IMR-90 (cell line): ENCODE results near the gene CERS6. TPM values are rescaled to one million over a fixed set of nuclear protein-coding genes. Genes with fewer than 3 reads are reported as not detected.

Experiments used
- ATAC-seq: fragments of 200-7000 bp; cut with Tn5 transposase; 2 replicates; pipeline ENCODE4 v1.9.1; 2020; ENCODE audit warnings: low read depth, mild to moderate bottlenecking, moderate library complexity
- BruUV-seq: library from RNA; stranded (reverse); fragments of 400-500 nt; replicated peaks from 2 replicates; lab custom pipeline; 2021; lab: Mats Ljungman, UMichigan
- CTCF ChIA-PET: fragments of 300-600 bp; formaldehyde crosslinking; extraction: SDS; loops from one replicate; lab custom pipeline; 2021; ENCODE audit warnings: antibody characterized with exemption; lab: Yijun Ruan, JAX
- POLR2A ChIA-PET: fragments of 300-600 bp; sonication (Branson Sonifier 250); formaldehyde crosslinking; loops from one replicate; lab custom pipeline; 2022; ENCODE audit warnings: antibody characterized with exemption; ENCODE audit not compliant: unreplicated experiment; lab: Charles Lee
- DNase-seq: peaks from one replicate; pipeline ENCODE4 v3.0.0; 2013
- H2AFZ ChIP-seq: replicated peaks from 2 replicates; pipeline ENCODE3; 2013; ENCODE audit warnings: low read length, mild to moderate bottlenecking; ENCODE audit not compliant: poor library complexity
- H2AK5ac ChIP-seq: 2 replicates; pipeline ENCODE4 v1.6.1; 2013; ENCODE audit warnings: low read depth, low read length, inconsistent platforms
- H2AK9ac ChIP-seq: replicated peaks from 2 replicates; pipeline ENCODE3; 2013; ENCODE audit warnings: mild to moderate bottlenecking, low read depth, low read length, moderate library complexity; ENCODE audit not compliant: poor library complexity
- H2BK120ac ChIP-seq: 2 replicates; pipeline ENCODE4 v1.6.1; 2013; ENCODE audit warnings: low read depth, low read length, inconsistent platforms
- H2BK15ac ChIP-seq: 3 replicates; pipeline ENCODE4 v1.6.1; 2013; ENCODE audit warnings: low read depth, low read length, inconsistent platforms
- H2BK20ac ChIP-seq: 2 replicates; pipeline ENCODE4 v1.6.1; 2013; ENCODE audit warnings: low read depth, mild to moderate bottlenecking, inconsistent platforms, low read length, moderate library complexity
- H2BK5ac ChIP-seq: 2 replicates; pipeline ENCODE4 v1.6.1; 2013; ENCODE audit warnings: mild to moderate bottlenecking, low read depth, low read length, inconsistent platforms; ENCODE audit not compliant: poor library complexity, severe bottlenecking
- H3K14ac ChIP-seq: replicated peaks from 2 replicates; pipeline ENCODE4 v1.6.1; 2013; ENCODE audit warnings: low read depth, low read length, inconsistent platforms
- H3K18ac ChIP-seq: 2 replicates; pipeline ENCODE4 v1.6.1; 2013; ENCODE audit warnings: low read depth, low read length, control low read depth
- H3K23ac ChIP-seq: 2 replicates; pipeline ENCODE4 v1.6.1; 2013; ENCODE audit warnings: low read depth, low read length, inconsistent platforms
- H3K27ac ChIP-seq: 2 replicates; pipeline ENCODE4 v1.5.1; 2013; ENCODE audit warnings: mild to moderate bottlenecking, control low read depth, low read length; ENCODE audit not compliant: insufficient read depth
- H3K27me3 ChIP-seq: 2 replicates; pipeline ENCODE4 v1.6.1; 2013; ENCODE audit warnings: low read length; ENCODE audit not compliant: control insufficient read depth, insufficient read depth
- H3K36me3 ChIP-seq: 2 replicates; pipeline ENCODE4 v1.6.1; 2013; ENCODE audit warnings: low read length, mixed read lengths; ENCODE audit not compliant: control insufficient read depth, insufficient read depth
- H3K4ac ChIP-seq: 2 replicates; pipeline ENCODE4 v1.6.1; 2013; ENCODE audit warnings: low read depth, low read length, inconsistent platforms
- H3K4me1 ChIP-seq: 2 replicates; pipeline ENCODE4 v1.6.1; 2013; ENCODE audit warnings: low read length, mixed read lengths; ENCODE audit not compliant: control insufficient read depth, insufficient read depth
- H3K4me2 ChIP-seq: 2 replicates; pipeline ENCODE4 v1.6.1; 2013; ENCODE audit warnings: low read depth, mild to moderate bottlenecking, control low read depth, low read length, moderate library complexity
- H3K4me3 ChIP-seq: 2 replicates; pipeline ENCODE4 v1.5.1; 2013; ENCODE audit warnings: low read depth, mild to moderate bottlenecking, control low read depth, low read length, moderate library complexity; ENCODE audit not compliant: insufficient read depth
- H3K56ac ChIP-seq: 2 replicates; pipeline ENCODE4 v1.6.1; 2013; ENCODE audit warnings: low read length, inconsistent platforms; ENCODE audit not compliant: insufficient read depth; ENCODE audit errors: extremely low read depth
- H3K79me1 ChIP-seq, 2 experiments: 2 replicates each; pipeline ENCODE4 v1.6.1; 2013; ENCODE audit warnings: low read length in 2 of 2, inconsistent platforms in 1 of 2, low read depth in 1 of 2
- H3K9ac ChIP-seq: 2 replicates; pipeline ENCODE4 v1.6.1; 2013; ENCODE audit warnings: low read depth, low read length, control low read depth
- H3K9me1 ChIP-seq: 2 replicates; pipeline ENCODE4 v1.6.1; 2013; ENCODE audit warnings: low read length, inconsistent platforms; ENCODE audit not compliant: insufficient read depth
- H3K9me3 ChIP-seq: 2 replicates; pipeline ENCODE4 v1.6.1; 2013; ENCODE audit warnings: low read length; ENCODE audit not compliant: control insufficient read depth, insufficient read depth
- H4K20me1 ChIP-seq: 2 replicates; pipeline ENCODE4 v1.6.1; 2013; ENCODE audit warnings: low read length, inconsistent platforms; ENCODE audit not compliant: insufficient read depth
- H4K5ac ChIP-seq: 2 replicates; pipeline ENCODE4 v1.6.1; 2013; ENCODE audit warnings: mild to moderate bottlenecking, low read depth, low read length, control low read depth
- H4K8ac ChIP-seq, 2 experiments: 2 replicates each; pipeline ENCODE4 v1.6.1; 2013; ENCODE audit warnings: low read depth in 2 of 2, low read length in 2 of 2, control low read depth in 1 of 2, inconsistent platforms in 1 of 2
- H4K91ac ChIP-seq: 2 replicates; pipeline ENCODE4 v1.6.1; 2013; ENCODE audit warnings: low read depth, low read length, inconsistent platforms; ENCODE audit not compliant: insufficient read depth
- BHLHE40 ChIP-seq: fragments of 150-350 bp; IDR thresholded peaks from 2 replicates; pipeline ENCODE4 v1.6.1; 2016; ENCODE audit warnings: mild to moderate bottlenecking, low read depth, low read length
- CEBPB ChIP-seq: IDR thresholded peaks from 2 replicates; pipeline ENCODE4 v1.6.1; 2012; ENCODE audit warnings: low read depth, low read length, improper control_type of control experiment
- ELK1 ChIP-seq: fragments of 150-350 bp; IDR thresholded peaks from 2 replicates; pipeline ENCODE4 v1.6.1; 2016; ENCODE audit warnings: low read depth, mild to moderate bottlenecking, low read length, moderate library complexity, borderline replicate concordance
- MAFK ChIP-seq: IDR thresholded peaks from 2 replicates; pipeline ENCODE4 v1.6.1; 2012; ENCODE audit warnings: low read depth, low read length, improper control_type of control experiment
- MAZ ChIP-seq: IDR thresholded peaks from 2 replicates; pipeline ENCODE4 v1.6.1; 2012; ENCODE audit warnings: low read depth, mild to moderate bottlenecking, low read length, improper control_type of control experiment, moderate library complexity, borderline replicate concordance
- RCOR1 ChIP-seq: IDR thresholded peaks from 2 replicates; pipeline ENCODE4 v1.6.1; 2012; ENCODE audit warnings: mild to moderate bottlenecking, low read length, improper control_type of control experiment; ENCODE audit not compliant: insufficient replicate concordance
- WGBS, 2 experiments: methylation state at CpG; one replicate each; pipeline versions ENCODE4 v1.1.5 to v1.1.7; 2013; ENCODE audit warnings: missing lambda C conversion rate in 2 of 2; ENCODE audit not compliant: insufficient read length in 1 of 2; ENCODE audit errors: extremely low coverage in 2 of 2; 5-methylcytosine and 5-hydroxymethylcytosine counted together
- dilution Hi-C: fragments of 300-500 bp; cut with HindIII; formaldehyde crosslinking; loops from one replicate; pipeline ENCODE4 v1.14.3; 2018; ENCODE audit warnings: low sequenced_read_pairs; ENCODE audit not compliant: unreplicated experiment
- in situ Hi-C: fragments of 300-500 bp; cut with MboI; formaldehyde crosslinking; loops from 3 replicates; pipeline ENCODE4 v1.14.3; 2019; ENCODE audit warnings: low sequenced_read_pairs, inconsistent platforms, mixed read lengths
- intact Hi-C: fragments of 100-400 bp; cut with micrococcal nuclease; formaldehyde crosslinking; loops from 2 replicates; pipeline ENCODE4 v1.10.0; 2022
- polyA plus RNA-seq, 3 experiments: library from polyadenylated mRNA; depleted of rRNA; stranded (reverse); fragments of >200 nt; gene quantifications; 2 replicates each; pipeline ENCODE4 v1.2.3, GENCODE V29; 2012; ENCODE audit warnings: low replicate concordance in 1 of 3
- total RNA-seq: library from RNA; depleted of rRNA; stranded (reverse); fragments of >200 nt; gene quantifications from 2 replicates; pipeline ENCODE4 v1.2.3, GENCODE V29; 2012

CERS6 gene
- total and polyA plus RNA-seq, 2 of the 4 experiments (the other 2 are of a cell fraction), result 2.1 to 5.7 TPM

DNA sequence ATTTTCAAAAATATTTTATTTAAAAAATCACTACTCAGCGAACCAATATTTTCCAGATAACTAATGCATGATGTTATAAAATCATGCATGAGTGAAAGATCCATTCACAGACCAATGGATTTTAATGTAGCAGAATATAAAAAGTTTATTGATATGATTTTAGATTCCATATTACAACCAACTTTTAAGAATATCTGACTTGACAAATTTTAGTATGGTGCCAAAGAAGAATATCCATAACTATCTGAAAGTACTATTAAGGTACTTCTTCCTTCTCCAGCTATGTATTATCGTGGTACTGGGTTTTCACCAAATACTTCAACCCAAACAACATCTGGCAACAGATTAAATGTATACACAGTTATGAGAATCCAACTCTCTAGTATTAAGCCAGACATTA, 246.5 kb downstream of the CERS6 start:
- no peak overlapping the region for H2BK120ac ChIP-seq
- no peak overlapping the region for H3K4me3 ChIP-seq
- H3K27me3 ChIP-seq, result no peaks in the 10 kb centered on the region
- in situ Hi-C loops, result no loop called here
- H2AK5ac ChIP-seq, result no peak overlapping the region
- BruUV-seq, result no TSS peak
- no peak for ATAC-seq
- no peak overlapping the region for H3K4me2 ChIP-seq
- no peaks in the 10 kb centered on the region for H4K20me1 ChIP-seq
- H3K79me1 ChIP-seq, result no peaks in the 10 kb centered on the region
- no peak overlapping the region for H2BK5ac ChIP-seq
- H3K18ac ChIP-seq, result no peak overlapping the region
- ChIA-PET CTCF (no interaction called here), POLR2A (no interaction called here)
- no peak overlapping the region for H3K14ac ChIP-seq
- intact Hi-C loops, result loop anchor here (10.0 kb wide), 1 partner anchor 568 kb away; no protein-coding TSS in a partner anchor
- WGBS, 2 experiments, result no CpG with 5 or more reads among the region's 2 CpGs
- no peak overlapping the region for H3K4ac ChIP-seq
- H2BK20ac ChIP-seq, result no peak overlapping the region
- H3K36me3 ChIP-seq, result no peaks in the 10 kb centered on the region
- no peak for DNase-seq
- no peak overlapping the region for H4K8ac ChIP-seq
- no peak overlapping the region for H2AFZ ChIP-seq
- TF ChIP-seq MAFK (0 out of 2 replicates have a peak, but pooled peaks have one; percentile 3), CEBPB (no peak), RCOR1 (no peak), BHLHE40 (no peak), MAZ (no peak), ELK1 (no peak)
- no peaks in the 10 kb centered on the region for H3K9me1 ChIP-seq
- H4K5ac ChIP-seq, result no peak overlapping the region
- no peak overlapping the region for H3K23ac ChIP-seq
- 0 out of 2 replicates have a peak, but pooled peaks cover 2% of the 10 kb centered on the region for H3K4me1 ChIP-seq
- H3K27ac ChIP-seq, result no peak overlapping the region
- H2AK9ac ChIP-seq, result no peak overlapping the region
- dilution Hi-C loops, result no loop called here
- H2BK15ac ChIP-seq, result no peak overlapping the region
- no peak overlapping the region for H4K91ac ChIP-seq
- H3K9me3 ChIP-seq, result no peaks in the 10 kb centered on the region
- no peak overlapping the region for H3K56ac ChIP-seq
- no peak overlapping the region for H3K9ac ChIP-seq
